GM23248 (cell line): ENCODE measurements around the gene PLD2. TPM values are rescaled to one million over a fixed set of nuclear protein-coding genes. Genes with fewer than 3 reads are reported as not detected.

ENCODE experiments used
- DNase-seq: peaks from one replicate; pipeline ENCODE4 v3.0.0-alpha.2; 2015
- H2AFZ ChIP-seq: fragments of 200-600 bp; sonication (generic); 2 replicates; pipeline ENCODE4 v1.6.1; 2016; ENCODE audit warnings: antibody characterized with exemption
- H3F3A ChIP-seq: fragments of 200-600 bp; sonication (generic); 2 replicates; pipeline ENCODE4 v1.6.1; 2016; ENCODE audit warnings: mild to moderate bottlenecking, antibody characterized with exemption, mixed run types; ENCODE audit not compliant: insufficient read depth
- H3K27ac ChIP-seq: fragments of 200-600 bp; sonication (generic); 2 replicates; pipeline ENCODE4 v1.5.1; 2016; ENCODE audit warnings: mild to moderate bottlenecking
- H3K27me3 ChIP-seq: fragments of 200-600 bp; sonication (generic); replicated peaks from 2 replicates; pipeline ENCODE4 v1.6.1; 2016; ENCODE audit warnings: mild to moderate bottlenecking; ENCODE audit not compliant: insufficient read depth
- H3K36me3 ChIP-seq: fragments of 200-600 bp; sonication (generic); 2 replicates; pipeline ENCODE4 v1.6.1; 2016; ENCODE audit warnings: low read depth, mild to moderate bottlenecking
- H3K4me1 ChIP-seq: fragments of 200-600 bp; sonication (generic); 2 replicates; pipeline ENCODE4 v1.6.1; 2016; ENCODE audit warnings: mild to moderate bottlenecking; ENCODE audit not compliant: insufficient read depth
- H3K4me2 ChIP-seq: fragments of 200-600 bp; sonication (generic); one replicate; pipeline ENCODE4 v1.6.1; 2016; ENCODE audit warnings: mild to moderate bottlenecking; ENCODE audit not compliant: unreplicated experiment
- H3K4me3 ChIP-seq: fragments of 200-600 bp; sonication (generic); 2 replicates; pipeline ENCODE4 v1.5.1; 2016; ENCODE audit warnings: mild to moderate bottlenecking
- H3K79me2 ChIP-seq: fragments of 200-600 bp; sonication (generic); 2 replicates; pipeline ENCODE4 v1.6.1; 2016; ENCODE audit warnings: mild to moderate bottlenecking; ENCODE audit not compliant: insufficient read depth
- H3K9ac ChIP-seq: fragments of 200-600 bp; sonication (generic); 2 replicates; pipeline ENCODE4 v1.6.1; 2016; ENCODE audit warnings: mild to moderate bottlenecking
- H3K9me2 ChIP-seq: fragments of 200-600 bp; sonication (generic); 2 replicates; pipeline ENCODE4 v1.6.1; 2016; ENCODE audit warnings: mixed run types, mild to moderate bottlenecking, moderate library complexity; ENCODE audit not compliant: insufficient read depth
- H3K9me3 ChIP-seq: fragments of 200-600 bp; sonication (generic); one replicate; pipeline ENCODE4 v1.6.1; 2017; ENCODE audit warnings: low read depth
- H4K20me1 ChIP-seq: fragments of 200-600 bp; sonication (generic); 2 replicates; pipeline ENCODE4 v1.6.0; 2016; ENCODE audit not compliant: insufficient read depth
- EZH2 ChIP-seq: fragments of 200-600 bp; sonication (generic); IDR thresholded peaks from 2 replicates; pipeline ENCODE4 v1.6.1; 2018; ENCODE audit warnings: antibody characterized with exemption, mild to moderate bottlenecking; ENCODE audit not compliant: insufficient read depth, poor library complexity, severe bottlenecking
- EZH2phosphoT487 ChIP-seq: fragments of 200-600 bp; sonication (generic); IDR thresholded peaks from 2 replicates; pipeline ENCODE4 v1.6.1; 2018; ENCODE audit warnings: antibody characterized with exemption, moderate library complexity, mild to moderate bottlenecking, low read depth; ENCODE audit not compliant: insufficient read depth
- WGBS, 2 experiments: methylation state at CpG; one replicate each; pipeline ENCODE4 v1.1.6; 2015 to 2017; ENCODE audit warnings: low lambda C conversion rate in 2 of 2, low coverage in 1 of 2; ENCODE audit errors: missing lambda C conversion rate in 2 of 2; 5-methylcytosine and 5-hydroxymethylcytosine counted together
- in situ Hi-C: fragments of 300-500 bp; cut with MboI; formaldehyde crosslinking; loops from 2 replicates; pipeline ENCODE4 v1.15.0; 2020
- polyA plus RNA-seq: library from polyadenylated mRNA; unstranded; fragments of >200 nt; fragmentation: Nextera tagmentation; extraction: Ambion mirVana; gene quantifications from 2 replicates; pipeline ENCODE4 v1.2.1, GENCODE V29; 2016
- total RNA-seq: library from RNA; depleted of rRNA; stranded (reverse); fragments of >200 nt; shearing (Covaris generic); gene quantifications from 2 replicates; pipeline ENCODE4 v1.2.3, GENCODE V29; 2014

The PLD2 gene
- total and polyA plus RNA-seq, 2 experiments from 2014 or later = 11.9 to 20.9 TPM

- WGBS, 2 experiments = 90 to 94% methylated on average over 12 of the region's 12 CpGs
- Histone ChIP-seq H3K4me1 (no peaks in the 10 kb centered on the region), H3K27me3 (no peaks in the 10 kb centered on the region), H3K9ac (no peak overlapping the region), H3K9me2 (no peaks in the 10 kb centered on the region), H3K4me3 (no peak overlapping the region), H3K79me2 (no peaks in the 10 kb centered on the region), H4K20me1 (no peaks in the 10 kb centered on the region), H2AFZ (no peak overlapping the region), H3F3A (no peaks in the 10 kb centered on the region), H3K27ac (no peak overlapping the region), H3K36me3 (no peaks in the 10 kb centered on the region), H3K9me3 (no peaks in the 10 kb centered on the region), H3K4me2 (no peak overlapping the region)
- DNase-seq = no peak
- in situ Hi-C loops = no loop called here
- TF ChIP-seq EZH2phosphoT487 = no peak
- TF ChIP-seq EZH2 = no peak
Observed at GRCh38 chr17:4811471-4811870, 4.5 kb downstream of the PLD2 start.

- no peaks in the 10 kb centered on the region for H3K27me3 ChIP-seq
- 93% methylated on average over 7 of the region's 7 CpGs for WGBS, 2 experiments
- H2AFZ ChIP-seq = no peak overlapping the region
- no peaks in the 10 kb centered on the region for H3K4me1 ChIP-seq
- no peaks in the 10 kb centered on the region for H3K79me2 ChIP-seq
- no peaks in the 10 kb centered on the region for H3K9me3 ChIP-seq
- no peaks in the 10 kb centered on the region for H3K9me2 ChIP-seq
- no peak overlapping the region for H3K9ac ChIP-seq
- H3K4me3 ChIP-seq = no peak overlapping the region
- no peak overlapping the region for H3K4me2 ChIP-seq
- H3K27ac ChIP-seq = no peak overlapping the region
- H3K36me3 ChIP-seq = no peaks in the 10 kb centered on the region
- H3F3A ChIP-seq = no peaks in the 10 kb centered on the region
- no peak for DNase-seq
- H4K20me1 ChIP-seq = no peaks in the 10 kb centered on the region
- in situ Hi-C loops = no loop called here
- TF ChIP-seq EZH2 (no peak), EZH2phosphoT487 (no peak)
Observed at GRCh38 chr17:4812690-4813089, 5.7 kb downstream of the PLD2 start.

- no peak overlapping the region for H3K4me3 ChIP-seq
- no peaks in the 10 kb centered on the region for H3K9me3 ChIP-seq
- H2AFZ ChIP-seq = no peak overlapping the region
- H3K27ac ChIP-seq = no peak overlapping the region
- H3K9me2 ChIP-seq = no peaks in the 10 kb centered on the region
- H3K36me3 ChIP-seq = no peaks in the 10 kb centered on the region
- in situ Hi-C loops = no loop called here
- no peaks in the 10 kb centered on the region for H4K20me1 ChIP-seq
- no peaks in the 10 kb centered on the region for H3K4me1 ChIP-seq
- H3K27me3 ChIP-seq = no peaks in the 10 kb centered on the region
- H3K4me2 ChIP-seq = no peak overlapping the region
- H3K9ac ChIP-seq = no peak overlapping the region
- H3F3A ChIP-seq = no peaks in the 10 kb centered on the region
- WGBS, 2 experiments = 86 to 87% methylated on average over 7 of the region's 7 CpGs
- no peaks in the 10 kb centered on the region for H3K79me2 ChIP-seq
- no peak for TF ChIP-seq EZH2
- no peak for TF ChIP-seq EZH2phosphoT487
- peak; percentile 15 for DNase-seq
Observed at GRCh38 chr17:4815043-4815675, 8.2 kb downstream of the PLD2 start.

- Histone ChIP-seq H3K9me3 (no peaks in the 10 kb centered on the region), H4K20me1 (no peaks in the 10 kb centered on the region), H2AFZ (no peak overlapping the region), H3K79me2 (no peaks in the 10 kb centered on the region), H3F3A (no peaks in the 10 kb centered on the region), H3K4me2 (no peak overlapping the region), H3K9me2 (no peaks in the 10 kb centered on the region), H3K4me1 (no peaks in the 10 kb centered on the region), H3K4me3 (no peak overlapping the region), H3K36me3 (no peaks in the 10 kb centered on the region), H3K27ac (no peak overlapping the region), H3K9ac (no peak overlapping the region), H3K27me3 (no peaks in the 10 kb centered on the region)
- WGBS, 2 experiments = 91 to 93% methylated on average over 10 to 13 of the region's 13 CpGs
- in situ Hi-C loops = no loop called here
- TF ChIP-seq EZH2 = no peak
- no peak for TF ChIP-seq EZH2phosphoT487
- no peak for DNase-seq
Observed at GRCh38 chr17:4816826-4817225, 9.9 kb downstream of the PLD2 start.

GRCh38 chr17:4818276-4818675, 11.3 kb downstream of the PLD2 start:
- no peak for DNase-seq
- Histone ChIP-seq H4K20me1 (no peaks in the 10 kb centered on the region), H3K27me3 (no peaks in the 10 kb centered on the region), H3K79me2 (no peaks in the 10 kb centered on the region), H3K4me3 (no peak overlapping the region), H3K27ac (no peak overlapping the region), H3K9ac (no peak overlapping the region), H3F3A (no peaks in the 10 kb centered on the region), H3K9me2 (no peaks in the 10 kb centered on the region), H3K4me2 (no peak overlapping the region), H3K36me3 (no peaks in the 10 kb centered on the region), H3K9me3 (no peaks in the 10 kb centered on the region), H2AFZ (no peak overlapping the region), H3K4me1 (no peaks in the 10 kb centered on the region)
- WGBS, 2 experiments = 71 to 74% methylated on average over 8 to 12 of the region's 12 CpGs
- TF ChIP-seq EZH2phosphoT487 = no peak
- TF ChIP-seq EZH2 = no peak
- in situ Hi-C loops = no loop called here
